HTR-8/SVneo (cell line): Measurements from ENCODE around the gene NR3C2.
"Not testable (repeated sequence)": the region's sequence is repeated elsewhere in the genome, so short reads cannot be mapped to it uniquely, and the experiment has no call there.

ENCODE experiments used
- DNase-seq: peaks from one replicate; pipeline ENCODE4 v3.0.0; 2011; ENCODE audit warnings: low spot score, mixed read lengths; ENCODE audit not compliant: insufficient read length
- FAIRE-seq: peaks from 2 replicates; lab custom pipeline; 2011; peaks lifted over from hg19 to GRCh38; lab: Jason Lieb, UNC

The NR3C2 gene

DNA sequence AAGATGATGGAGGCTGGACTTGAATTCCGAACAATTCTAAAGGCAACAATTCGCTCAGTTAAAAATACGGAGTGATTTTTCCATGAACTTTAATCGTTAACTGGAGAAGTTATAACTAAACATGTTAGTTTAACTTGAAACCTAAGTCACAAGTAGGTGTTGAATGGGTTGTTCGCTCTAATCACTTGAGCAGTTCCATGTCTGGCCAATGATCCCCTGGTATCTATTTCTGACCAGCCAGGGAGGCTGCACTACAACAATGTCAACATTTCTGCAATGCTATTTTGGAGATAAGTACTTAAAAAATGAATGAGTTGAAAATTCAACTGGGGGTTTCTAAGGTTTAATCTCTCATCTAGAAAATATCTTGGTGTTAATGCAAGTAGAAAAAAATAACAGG lies 112.5 kb downstream of the NR3C2 start:
- DNase-seq: no peak
- FAIRE-seq: no peak

DNA sequence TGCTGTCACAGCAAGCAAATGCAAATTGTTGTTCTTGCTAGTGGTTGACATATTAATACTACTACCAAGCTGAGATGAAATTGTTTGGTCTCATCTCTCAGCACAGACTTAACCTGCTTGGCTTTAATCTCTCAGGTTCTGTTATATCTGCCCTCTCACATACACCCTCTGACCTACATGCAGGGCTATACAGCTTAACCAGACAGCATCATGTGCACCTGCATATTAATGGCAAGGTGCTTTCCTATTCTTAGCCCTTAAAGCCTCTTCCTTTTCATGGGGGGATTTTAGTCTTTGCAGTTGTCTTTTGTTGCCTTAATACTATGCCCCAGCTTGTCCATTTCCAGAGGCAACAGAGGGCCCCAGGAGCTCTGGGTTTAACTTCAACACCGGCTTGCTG lies 114.5 kb downstream of the NR3C2 start:
- DNase-seq: no peak
- FAIRE-seq: no peak

DNA sequence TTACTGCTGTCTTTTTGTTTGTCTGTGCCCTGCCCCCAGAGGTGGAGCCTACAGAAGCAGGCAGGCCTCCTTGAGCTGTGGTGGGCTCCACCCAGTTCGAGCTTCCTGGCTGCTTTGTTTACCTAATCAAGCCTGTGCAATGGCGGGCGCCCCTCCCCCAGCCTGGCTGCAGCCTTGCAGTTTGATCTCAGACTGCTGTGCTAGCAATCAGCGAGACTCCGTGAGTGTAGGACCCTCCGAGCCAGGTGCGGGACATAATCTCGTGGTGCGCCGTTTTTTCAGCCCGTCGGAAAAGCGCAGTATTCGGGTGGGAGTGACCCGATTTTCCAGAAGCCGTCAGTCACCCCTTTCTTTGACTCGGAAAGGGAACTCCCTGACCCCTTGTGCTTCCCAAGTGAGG lies 118.9 kb downstream of the NR3C2 start:
- DNase-seq, FAIRE-seq: not testable (repeated sequence)

DNA sequence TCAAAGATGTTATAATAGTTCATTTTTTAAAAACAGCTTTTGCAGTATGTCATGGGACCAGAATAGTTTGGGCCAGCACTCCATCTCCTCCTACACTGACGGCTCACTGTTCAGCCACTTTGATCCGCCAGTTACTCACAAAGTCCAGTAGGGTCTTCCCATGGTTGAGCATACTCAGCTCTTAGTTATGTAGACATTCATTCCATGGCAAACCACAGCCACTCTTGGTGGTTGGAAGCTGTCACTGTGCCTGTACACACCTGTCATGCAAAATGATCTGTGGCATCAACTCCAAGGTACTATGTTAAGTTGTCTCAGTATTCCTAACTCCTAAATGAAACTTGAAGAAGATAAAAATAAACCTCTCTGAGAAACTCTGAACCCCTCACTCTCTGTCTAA lies 127.2 kb downstream of the NR3C2 start:
- DNase-seq (peak; percentile 10), FAIRE-seq (no peak)

DNA sequence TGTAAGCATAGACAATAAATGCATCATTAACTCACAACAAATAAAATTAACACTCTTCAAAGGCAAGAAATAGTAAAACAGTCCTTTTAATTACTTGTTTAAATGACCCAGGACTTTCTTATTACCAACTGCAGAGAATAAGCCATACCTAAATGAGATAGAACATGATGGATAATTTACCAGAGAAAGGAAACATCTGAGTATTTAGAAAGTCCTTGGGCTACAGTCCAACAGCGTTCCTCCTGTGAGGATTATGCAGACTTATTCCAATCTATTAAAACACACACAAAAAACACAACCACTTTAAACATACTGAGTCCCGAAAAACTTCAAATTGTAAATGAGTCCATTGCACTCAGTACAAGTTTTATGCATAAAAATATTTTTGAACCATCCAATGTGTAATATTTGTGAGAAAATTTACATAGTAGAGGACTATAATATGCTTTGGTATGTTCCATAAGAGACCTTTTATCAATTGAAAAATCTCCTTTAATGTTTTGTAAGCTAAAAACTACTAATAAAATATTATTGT lies 129.2 kb downstream of the NR3C2 start:
- FAIRE-seq: no peak
- DNase-seq: no peak

DNA sequence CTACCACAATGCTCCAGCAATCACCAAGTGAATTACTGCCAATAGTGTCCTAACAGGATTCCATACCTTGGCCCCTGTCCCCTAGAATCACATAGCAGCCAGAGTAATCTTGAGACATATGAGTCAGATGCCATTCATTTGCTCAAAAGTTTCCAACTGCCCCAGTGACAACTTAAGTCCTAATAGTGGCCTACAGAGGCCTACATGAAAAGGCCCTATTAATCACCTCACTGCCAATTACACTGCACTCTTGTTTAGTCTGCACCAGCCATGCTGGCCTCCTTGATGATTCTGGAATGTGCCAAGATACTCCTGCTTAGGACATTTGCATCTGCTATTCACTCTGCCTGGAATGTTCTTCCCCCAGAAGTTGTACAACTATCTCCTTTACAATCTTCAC lies 130.7 kb downstream of the NR3C2 start:
- no peak for DNase-seq
- no peak for FAIRE-seq

DNA sequence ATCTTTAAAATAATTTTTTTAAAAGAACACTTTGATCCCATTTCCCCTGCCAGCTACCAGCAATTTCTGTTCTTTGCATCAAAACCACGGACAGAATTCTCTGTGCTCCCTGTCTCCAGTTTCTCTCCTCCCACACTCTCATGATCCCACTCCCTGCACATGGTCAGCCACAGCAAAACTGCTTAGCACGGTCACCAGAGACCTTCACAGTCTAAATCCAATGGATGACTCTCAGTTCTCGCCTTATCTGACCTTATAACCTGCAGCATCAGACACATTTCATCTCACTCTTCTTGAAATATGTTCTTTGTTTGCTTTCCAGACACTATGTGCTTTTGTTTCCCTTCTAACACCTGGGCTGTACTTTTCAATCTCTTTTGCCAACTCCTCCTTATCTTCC lies 131.5 kb downstream of the NR3C2 start:
- DNase-seq: no peak
- no peak for FAIRE-seq

DNA sequence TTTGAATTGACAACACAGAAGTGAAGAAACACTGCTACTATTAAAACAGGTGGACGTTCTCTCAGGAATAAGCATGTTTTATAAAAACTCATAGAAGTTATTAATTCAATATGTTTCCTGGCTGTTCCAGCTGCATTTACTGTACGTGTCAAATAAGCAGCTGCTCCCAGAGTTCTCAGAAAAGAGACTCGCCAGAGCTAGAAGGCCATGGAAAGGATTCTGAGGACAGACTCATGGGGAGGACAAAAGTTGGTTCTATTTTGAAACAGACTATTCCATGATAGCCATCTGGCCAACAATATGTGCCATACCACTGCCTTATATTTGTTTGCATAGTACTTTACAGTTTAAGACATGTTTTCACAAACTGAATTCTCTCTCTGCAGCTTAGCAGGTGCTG lies 136.5 kb downstream of the NR3C2 start:
- FAIRE-seq: no peak
- no peak for DNase-seq

DNA sequence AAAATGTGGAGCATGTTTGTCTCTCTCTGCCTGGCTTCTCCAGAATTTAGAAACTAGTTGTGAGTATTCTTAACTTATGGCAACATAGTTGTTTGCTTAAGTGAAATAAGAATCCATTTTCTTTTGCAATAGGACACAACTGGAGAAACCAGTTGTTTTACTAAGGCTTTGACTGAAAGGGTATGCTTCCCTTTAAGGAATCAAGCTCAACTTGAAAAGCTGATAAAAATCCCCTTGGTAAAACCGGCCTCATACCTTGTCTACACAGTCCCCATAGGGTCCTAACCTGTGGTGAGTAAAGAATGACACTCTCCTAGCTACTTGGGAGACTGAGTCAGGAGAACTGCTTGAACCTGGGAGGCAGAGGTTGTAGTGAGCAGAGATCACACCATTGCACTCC lies 139.8 kb downstream of the NR3C2 start:
- DNase-seq (no peak), FAIRE-seq (no peak)

DNA sequence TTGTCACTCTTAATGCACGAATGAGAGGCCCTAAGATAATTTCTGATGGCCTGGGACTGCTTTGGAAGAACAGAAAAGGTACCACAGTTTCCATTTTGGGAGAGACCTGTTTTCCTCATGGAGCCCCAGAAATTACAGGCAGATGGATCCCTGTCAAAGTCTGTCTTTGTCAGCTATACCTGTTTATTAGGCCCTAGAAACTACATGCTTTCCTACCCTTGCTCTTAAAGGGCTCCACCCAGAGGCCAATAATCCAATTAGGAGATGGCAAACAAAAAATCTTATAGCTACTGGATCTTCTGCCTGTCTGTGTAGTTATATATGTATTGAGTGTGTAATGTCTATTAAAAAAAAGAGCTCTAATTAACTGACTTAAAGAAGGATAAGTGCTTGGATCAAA lies 141.3 kb downstream of the NR3C2 start:
- DNase-seq: no peak
- no peak for FAIRE-seq

DNA sequence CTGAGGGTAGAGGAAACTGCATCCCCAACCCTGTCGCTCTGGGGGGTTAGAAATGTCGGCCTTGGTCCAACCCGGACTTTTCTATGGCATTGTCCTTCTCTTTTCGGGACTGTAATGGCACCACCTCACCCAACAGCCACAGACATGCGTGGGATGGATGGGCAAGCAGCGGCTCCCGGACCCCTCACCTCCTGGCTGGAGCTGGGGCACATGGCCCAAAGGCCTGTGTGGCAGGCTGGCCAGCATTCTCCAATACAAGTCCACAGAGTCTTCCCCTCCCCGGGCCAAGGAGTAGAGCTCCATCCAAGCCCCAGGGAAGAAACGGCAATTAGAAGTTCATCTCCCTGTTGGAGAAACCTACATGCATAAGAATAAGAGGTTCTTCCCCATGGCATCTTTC lies 142.9 kb downstream of the NR3C2 start:
- DNase-seq (no peak), FAIRE-seq (no peak)

DNA sequence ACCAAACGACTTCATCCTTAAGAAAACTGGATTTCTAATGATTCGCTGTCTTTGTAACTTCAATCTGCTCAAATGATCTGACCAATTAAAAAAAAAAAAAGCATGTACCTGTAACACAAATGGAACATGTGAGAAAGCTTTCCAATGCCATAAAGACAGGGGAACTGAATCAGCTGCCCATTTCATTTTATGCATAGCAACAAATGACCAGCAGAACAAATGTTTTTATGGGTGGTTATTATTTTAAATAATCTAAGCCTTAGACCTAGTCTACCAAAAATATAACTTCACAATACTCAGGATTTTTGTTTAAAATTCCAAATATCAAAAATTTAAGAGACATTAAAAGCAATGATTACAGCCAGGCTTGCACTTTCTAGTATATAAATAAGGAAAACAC lies 145.7 kb downstream of the NR3C2 start:
- FAIRE-seq (no peak), DNase-seq (no peak)

DNA sequence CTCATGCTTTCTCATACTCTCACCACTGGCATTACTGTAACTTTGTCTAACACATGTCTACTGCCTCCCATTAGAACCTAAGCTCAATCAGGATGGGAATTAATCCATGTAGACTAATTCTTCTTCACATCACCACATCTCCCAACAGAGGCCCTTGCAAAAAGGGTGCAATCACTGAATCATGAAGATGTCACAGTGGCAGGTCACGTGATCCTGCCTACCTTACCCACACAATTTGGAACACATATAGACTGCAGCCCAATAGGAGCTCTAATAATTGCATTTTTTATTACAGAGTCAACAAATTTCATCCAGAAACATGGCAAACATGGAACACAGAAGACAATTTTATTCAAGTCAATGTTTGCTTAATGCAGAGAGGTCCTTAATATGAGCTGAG lies 146.6 kb downstream of the NR3C2 start:
- FAIRE-seq (no peak), DNase-seq (no peak)

DNA sequence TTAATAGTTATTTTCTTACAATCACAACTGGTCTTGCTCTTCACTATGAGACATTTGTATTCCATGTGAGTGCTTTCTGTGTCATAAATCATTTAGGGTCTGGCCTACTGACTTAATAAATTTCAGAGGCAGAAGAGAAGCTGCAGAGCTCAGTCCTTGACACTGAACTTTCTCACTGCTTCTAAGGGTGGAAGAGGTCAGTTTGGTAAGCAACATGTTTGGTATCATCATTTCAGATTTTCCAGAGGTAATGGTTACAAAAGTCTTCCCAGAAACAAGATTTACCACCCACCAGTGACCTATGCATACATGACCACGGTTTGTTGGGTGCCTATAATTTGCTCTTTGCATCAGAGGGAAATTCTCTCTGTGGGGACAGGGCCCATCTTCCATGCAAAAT lies 148.6 kb downstream of the NR3C2 start:
- FAIRE-seq: no peak
- DNase-seq: no peak

DNA sequence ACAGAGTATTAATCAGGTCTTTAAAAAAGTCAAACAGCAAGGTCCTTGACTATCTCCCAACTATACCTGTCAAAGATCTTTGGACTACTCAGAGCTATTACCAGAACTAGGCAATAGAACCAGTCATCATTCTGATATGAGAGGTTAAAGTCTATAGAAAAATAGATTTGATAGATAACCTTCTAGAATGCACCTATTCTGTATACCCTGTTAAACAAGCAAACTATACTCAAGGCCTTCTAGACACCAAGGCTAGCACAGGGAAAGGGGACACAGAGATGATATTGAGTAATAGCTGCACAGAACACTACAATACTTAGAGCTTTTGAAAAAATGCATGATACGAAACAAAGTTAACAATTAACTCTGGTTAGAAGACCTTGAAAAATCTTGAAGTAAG lies 149.5 kb downstream of the NR3C2 start:
- FAIRE-seq: no peak
- no peak for DNase-seq

DNA sequence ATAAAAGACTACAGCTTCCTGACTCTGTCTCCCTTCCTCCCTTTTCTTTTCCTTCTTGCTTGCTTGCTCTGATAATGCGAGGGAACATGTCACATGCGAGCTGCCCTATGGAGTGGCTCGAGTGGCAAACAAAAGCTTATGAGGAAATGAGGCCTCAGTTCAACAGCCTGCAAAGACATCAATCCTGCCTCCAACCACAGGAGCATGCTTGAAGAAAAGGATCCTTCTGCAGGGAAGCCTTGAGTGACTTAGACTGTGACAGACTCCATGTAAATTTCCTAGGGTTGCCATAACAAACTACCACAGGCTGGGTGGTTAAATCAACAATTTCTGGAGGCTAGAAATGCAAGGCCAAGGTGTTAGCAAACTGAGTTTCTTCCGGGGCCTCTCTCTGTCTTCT lies 152.5 kb downstream of the NR3C2 start:
- DNase-seq (no peak), FAIRE-seq (no peak)

DNA sequence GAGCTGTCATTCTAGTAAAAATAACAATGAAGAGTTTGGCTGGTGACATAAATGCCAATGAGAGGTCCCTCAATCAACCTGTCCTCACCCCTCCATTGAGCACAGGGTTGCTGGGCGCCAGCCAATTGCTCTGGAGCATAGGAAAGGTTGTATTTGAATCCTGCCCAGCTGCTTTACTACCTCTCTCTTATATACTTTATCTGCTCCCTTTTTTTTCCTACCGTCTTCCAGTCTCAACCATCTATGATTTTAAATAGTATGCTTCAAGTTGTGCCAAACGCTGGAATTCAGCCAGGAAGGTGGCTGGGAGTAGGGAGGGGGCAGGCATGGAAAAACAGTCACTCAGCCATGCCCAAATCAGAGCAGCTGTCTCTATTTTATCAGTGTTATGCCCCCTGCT lies 153.8 kb downstream of the NR3C2 start:
- FAIRE-seq (no peak), DNase-seq (no peak)

DNA sequence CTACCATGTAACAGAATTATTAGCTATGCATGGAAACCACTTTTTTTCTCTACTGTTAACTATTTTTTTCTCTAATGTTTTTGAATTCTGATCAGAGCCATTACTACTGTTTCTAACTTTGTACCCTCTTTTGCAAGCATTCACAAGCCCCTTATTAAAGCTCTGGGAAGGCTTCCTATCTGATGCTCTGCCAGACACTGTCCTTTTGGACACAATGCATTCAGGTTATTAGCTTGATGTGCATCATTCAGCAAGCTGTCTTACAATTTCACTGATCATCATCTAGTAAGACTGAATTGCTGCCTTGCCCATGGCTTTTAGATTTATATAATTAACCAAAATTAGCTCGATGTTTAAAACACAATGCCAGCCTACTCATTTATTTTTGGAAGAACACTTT lies 155.1 kb downstream of the NR3C2 start:
- DNase-seq (no peak), FAIRE-seq (no peak)

DNA sequence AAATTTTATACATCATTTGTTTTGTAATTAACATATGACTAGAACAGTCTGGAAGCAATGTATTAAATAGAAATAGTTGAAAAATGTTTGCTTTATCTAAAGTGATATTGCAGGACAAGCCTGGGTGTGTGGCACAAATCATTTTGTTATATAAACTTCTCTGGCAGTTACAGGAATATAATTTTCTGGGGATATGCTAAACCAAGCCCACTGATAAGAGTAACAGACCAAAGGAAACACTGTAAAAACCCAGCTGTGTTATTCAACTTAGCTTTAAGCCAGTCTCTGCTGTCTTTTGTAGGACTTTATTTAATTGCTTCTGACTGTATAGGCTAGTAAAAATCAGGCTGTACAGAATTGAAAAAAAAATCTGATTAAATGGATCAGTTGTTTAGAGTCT lies 156.2 kb downstream of the NR3C2 start:
- DNase-seq: no peak
- FAIRE-seq: no peak

DNA sequence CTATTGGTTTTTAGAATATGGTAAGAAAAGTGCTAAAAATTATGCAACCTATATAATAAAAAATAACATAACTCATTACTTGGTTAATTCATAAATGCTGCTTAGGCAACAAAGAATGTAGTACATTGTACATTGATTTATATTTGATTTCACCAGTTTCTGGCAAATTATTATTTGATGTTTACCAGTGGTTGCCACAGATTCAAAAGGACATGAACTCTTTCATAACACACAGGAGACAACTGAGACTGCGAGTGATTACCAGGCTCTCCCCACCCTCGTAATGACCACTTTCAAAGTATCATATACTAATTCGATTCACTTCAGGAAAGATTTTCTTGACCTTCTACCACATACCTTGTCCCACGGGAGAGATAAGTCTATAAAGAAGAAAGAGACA lies 158.5 kb downstream of the NR3C2 start:
- DNase-seq (no peak), FAIRE-seq (no peak)

DNA sequence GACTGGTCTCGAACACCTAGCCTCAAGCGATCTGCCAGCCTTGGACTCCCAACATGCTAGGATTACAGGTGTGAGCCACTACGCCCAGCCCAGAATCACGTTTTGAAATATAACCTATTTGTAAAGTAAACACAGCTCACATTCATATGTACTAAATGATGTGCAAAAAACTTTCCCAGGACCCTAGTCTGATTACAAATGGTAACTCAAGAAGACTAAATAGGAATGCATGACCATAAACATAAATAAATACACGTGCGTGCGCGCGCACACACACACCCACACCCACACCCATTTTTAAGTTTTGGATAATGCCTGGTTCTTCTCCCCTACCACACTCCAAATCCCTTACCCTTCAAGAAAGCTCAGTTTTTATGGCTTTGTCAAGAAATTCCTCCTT lies 163.9 kb downstream of the NR3C2 start:
- no peak for FAIRE-seq
- DNase-seq: no peak

DNA sequence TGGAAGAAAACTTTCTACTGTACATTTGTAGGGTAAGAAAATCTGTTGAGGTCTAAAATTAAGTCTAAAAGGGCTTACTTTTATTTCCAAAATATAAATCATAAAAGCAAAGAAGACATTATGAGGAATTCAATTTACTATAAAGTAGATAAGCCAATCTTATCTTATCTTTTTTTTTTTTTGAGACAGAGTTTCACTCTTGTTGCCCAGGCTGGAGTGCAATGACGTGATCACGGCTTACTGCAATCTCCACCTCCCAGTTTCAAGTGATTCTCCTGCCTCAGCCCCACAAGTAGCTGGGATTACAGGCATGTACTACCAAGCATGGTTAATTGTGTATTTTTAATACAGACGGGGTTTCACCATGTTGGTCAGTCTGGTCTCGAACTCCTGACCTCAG lies 166.9 kb downstream of the NR3C2 start:
- DNase-seq (no peak), FAIRE-seq (no peak)

DNA sequence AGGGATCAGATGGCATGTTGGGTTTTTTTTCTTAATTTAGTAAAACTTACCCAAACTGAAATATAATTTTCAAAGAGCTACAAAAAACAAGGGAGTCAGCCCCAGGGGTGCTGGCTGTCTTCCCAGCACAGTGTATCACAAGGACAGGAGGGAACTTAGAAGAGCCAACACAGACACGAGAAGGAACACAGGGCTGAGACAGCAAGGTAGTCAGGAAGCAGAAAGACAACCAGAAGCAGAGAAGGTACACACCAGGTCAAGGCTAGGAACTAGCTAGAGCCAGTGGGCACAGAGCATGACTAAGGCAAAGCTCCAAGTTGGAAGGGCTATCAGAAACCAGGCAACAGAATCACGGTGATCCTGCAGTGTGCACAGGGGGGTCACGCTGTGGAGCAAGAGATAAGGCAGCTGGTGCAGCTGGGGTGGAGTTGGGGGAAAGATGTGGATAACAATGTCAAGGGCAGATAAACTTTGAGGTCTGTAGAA lies 168.7 kb downstream of the NR3C2 start:
- FAIRE-seq (no peak), DNase-seq (no peak)
